Melanocyte of skin (primary cell): Measurements from ENCODE around the gene FAM9C. TPM values are rescaled to one million over a fixed set of nuclear protein-coding genes. Genes with fewer than 3 reads are reported as not detected.

Experiments
- total RNA-seq, 2 donors: library from RNA; depleted of rRNA; stranded (reverse); fragments of >200 nt; gene quantifications; 2 replicates each; pipeline ENCODE4 v1.2.3, GENCODE V29; 2012

The FAM9C gene
- total RNA-seq = not detected

GRCh38 chrX:13044441-13044840 lies at the start of gene FAM9C:
TSS of gene FAM9C (minus strand) at chrX:13044620. CDS start at chrX:13043789, 831 bp downstream.

Other genes with a start within 250 kb of the FAM9C start
- not detected for gene TLR7, start 177.5 kb downstream of the FAM9C start, total RNA-seq
- not detected for gene TLR8, start 138.0 kb downstream of the FAM9C start, total RNA-seq
- gene TMSB4X, start 69.5 kb downstream of the FAM9C start, total RNA-seq = 100 to 1,000 TPM; 106 to 277 TPM